RWPE2 (cell line): ENCODE measurements around the gene UBE4A.

ENCODE experiments used
- ATAC-seq: fragments of 200-7000 bp; cut with Tn5 transposase; 3 replicates; pipeline ENCODE4 v1.9.1; 2021; ENCODE audit warnings: low read depth
- DNase-seq: peaks from one replicate; pipeline ENCODE4 v3.0.0-alpha.2; 2020; ENCODE audit warnings: low spot score
- H3K27ac ChIP-seq: fragments of 450-650 bp; 2 replicates; pipeline ENCODE4 v1.5.1; 2017; ENCODE audit warnings: mild to moderate bottlenecking; ENCODE audit not compliant: poor library complexity, severe bottlenecking
- H3K27me3 ChIP-seq: fragments of 250-450 bp; sonication (Bioruptor Pico); 2 replicates; pipeline ENCODE4 v1.5.1; 2021; ENCODE audit warnings: mild to moderate bottlenecking, moderate library complexity; ENCODE audit not compliant: insufficient read depth, poor library complexity, severe bottlenecking
- H3K36me3 ChIP-seq: fragments of 250-450 bp; sonication (Bioruptor Pico); 2 replicates; pipeline ENCODE4 v1.5.1; 2020; ENCODE audit warnings: low read depth, mild to moderate bottlenecking, moderate library complexity
- H3K4me1 ChIP-seq: fragments of 250-450 bp; sonication (Bioruptor Pico); 2 replicates; pipeline ENCODE4 v1.5.1; 2021; ENCODE audit warnings: mild to moderate bottlenecking, moderate library complexity; ENCODE audit not compliant: insufficient read depth, poor library complexity, severe bottlenecking
- H3K4me3 ChIP-seq: fragments of 250-450 bp; sonication (Bioruptor Pico); 2 replicates; pipeline ENCODE4 v1.5.1; 2021; ENCODE audit warnings: mild to moderate bottlenecking, moderate library complexity; ENCODE audit not compliant: severe bottlenecking
- H3K9me3 ChIP-seq: fragments of 250-450 bp; sonication (Bioruptor Pico); 2 replicates; pipeline ENCODE4 v1.5.1; 2021; ENCODE audit warnings: mild to moderate bottlenecking, moderate library complexity; ENCODE audit not compliant: severe bottlenecking
- CTCF ChIP-seq: fragments of 450-650 bp; IDR thresholded peaks from one replicate; pipeline ENCODE4 v1.5.1; 2017; ENCODE audit warnings: mild to moderate bottlenecking, moderate library complexity; ENCODE audit not compliant: poor library complexity, severe bottlenecking

Gene UBE4A

GRCh38 chr11:118359295-118359958 is at the start of gene UBE4A:
Gene UBE4A (plus strand): TSS chr11:118359600. CDS start chr11:118365081, 5,481 bp downstream.
- Histone ChIP-seq H3K4me1 (peaks cover 8% of the 10 kb centered on the region), H3K27ac (no peak within 1 kb of the TSS), H3K9me3 (no peaks in the 10 kb centered on the region), H3K36me3 (peaks cover 12% of the 10 kb centered on the region), H3K4me3 (peak within 1 kb of the TSS; percentile 76), H3K27me3 (no peaks in the 10 kb centered on the region)
- DNase-seq: peak; percentile 91
- ATAC-seq: peak; percentile 77
- TF ChIP-seq CTCF: no peak

- no peaks in the 10 kb centered on the region for H3K27me3 ChIP-seq
- no peaks in the 10 kb centered on the region for H3K4me1 ChIP-seq
- TF ChIP-seq CTCF: no peak
- no peaks in the 10 kb centered on the region for H3K9me3 ChIP-seq
- H3K36me3 ChIP-seq: no peaks in the 10 kb centered on the region
- DNase-seq (no peak), ATAC-seq (no peak)
- H3K27ac ChIP-seq: no peak overlapping the region
- no peak overlapping the region for H3K4me3 ChIP-seq
Observed at GRCh38 chr11:118310271-118310670, 49.1 kb upstream of the UBE4A start.

GRCh38 chr11:118310781-118311485 is 48.5 kb upstream of the UBE4A start:
- H3K27ac ChIP-seq: no peak overlapping the region
- no peaks in the 10 kb centered on the region for H3K9me3 ChIP-seq
- no peaks in the 10 kb centered on the region for H3K27me3 ChIP-seq
- no peaks in the 10 kb centered on the region for H3K4me1 ChIP-seq
- ATAC-seq: no peak
- DNase-seq: no peak
- H3K4me3 ChIP-seq: no peak overlapping the region
- no peaks in the 10 kb centered on the region for H3K36me3 ChIP-seq
- no peak for TF ChIP-seq CTCF

- Histone ChIP-seq H3K27ac (no peak overlapping the region), H3K27me3 (no peaks in the 10 kb centered on the region), H3K4me1 (peaks cover 5% of the 10 kb centered on the region), H3K36me3 (no peaks in the 10 kb centered on the region), H3K9me3 (no peaks in the 10 kb centered on the region), H3K4me3 (no peak overlapping the region)
- no peak for TF ChIP-seq CTCF
- DNase-seq (no peak), ATAC-seq (no peak)
Observed at GRCh38 chr11:118311518-118311917, 47.9 kb upstream of the UBE4A start.

- H3K27me3 ChIP-seq: no peaks in the 10 kb centered on the region
- peaks cover 10% of the 10 kb centered on the region for H3K4me1 ChIP-seq
- DNase-seq (no peak), ATAC-seq (no peak)
- H3K4me3 ChIP-seq: no peak overlapping the region
- no peak for TF ChIP-seq CTCF
- H3K27ac ChIP-seq: no peak overlapping the region
- H3K9me3 ChIP-seq: no peaks in the 10 kb centered on the region
- H3K36me3 ChIP-seq: no peaks in the 10 kb centered on the region
Observed at GRCh38 chr11:118312328-118312727, 47.1 kb upstream of the UBE4A start.
